ENCODE results near the gene TAL2.

DNA sequence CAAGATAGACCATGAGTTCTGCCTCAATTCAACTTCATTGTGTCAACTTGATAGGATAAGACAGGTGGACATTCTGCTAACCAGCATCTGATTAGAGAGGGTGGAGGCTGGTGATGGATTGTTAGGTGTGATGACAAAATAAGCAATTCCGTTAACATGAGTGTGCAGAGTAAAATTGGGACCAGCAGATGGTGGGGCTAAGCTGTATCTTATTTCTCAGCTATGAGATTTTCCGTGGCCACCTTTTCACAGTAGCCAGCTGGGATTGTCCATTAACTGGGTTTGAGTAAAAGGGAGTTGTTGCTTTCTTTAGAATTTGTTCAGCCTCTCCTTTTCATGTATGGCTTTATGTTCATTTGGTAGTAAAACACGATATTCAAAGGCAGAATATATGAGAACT is 28.8 kb upstream of the TAL2 start:
- no peak for TF ChIP-seq POLR2A (IDR thresholded peaks at IDR 0.05; ENCODE audit: low read length)
- no peak for TF ChIP-seq GATA1 (IDR thresholded peaks at IDR 0.05; ENCODE audit: low read depth, low read length)
